AG10803 (cell line): Measurements from ENCODE around the gene SHISAL1.

Source experiments
- DNase-seq: peaks from one replicate; pipeline ENCODE4 v3.0.0; 2010; ENCODE audit warnings: low read depth
- H3K4me3 ChIP-seq: 2 replicates; pipeline ENCODE4 v1.5.1; 2011; ENCODE audit warnings: mild to moderate bottlenecking, low read length, control low read depth
- TF ChIP-seq, protein P1 (sequence below): conservative IDR thresholded peaks from 2 replicates; pipeline ENCODE4 v1.5.1; 2011; ENCODE audit warnings: mild to moderate bottlenecking, low read length, control low read depth, inconsistent platforms

Gene SHISAL1

DNA sequence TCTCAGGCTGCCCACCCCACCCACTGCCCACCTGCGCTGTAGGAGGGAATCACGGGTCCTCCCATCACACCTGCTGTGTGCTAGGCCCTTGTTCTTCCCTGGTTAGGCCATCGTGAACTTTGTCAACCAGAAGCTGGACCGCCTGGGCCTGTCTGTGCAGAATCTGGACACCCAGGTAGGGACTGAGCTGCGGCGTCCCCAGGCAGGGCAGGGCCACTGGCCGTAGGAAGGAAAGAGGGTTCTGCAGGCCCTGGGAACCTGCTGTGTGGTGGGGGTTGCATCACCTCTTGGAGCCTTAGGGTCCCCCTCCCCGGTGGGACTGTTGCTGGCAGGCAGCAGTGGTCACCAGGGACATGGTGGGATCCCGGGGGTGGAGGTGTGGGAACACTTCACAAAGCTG is 116.5 kb downstream of the SHISAL1 start:
- no peak for DNase-seq
- TF ChIP-seq, protein P1, sequence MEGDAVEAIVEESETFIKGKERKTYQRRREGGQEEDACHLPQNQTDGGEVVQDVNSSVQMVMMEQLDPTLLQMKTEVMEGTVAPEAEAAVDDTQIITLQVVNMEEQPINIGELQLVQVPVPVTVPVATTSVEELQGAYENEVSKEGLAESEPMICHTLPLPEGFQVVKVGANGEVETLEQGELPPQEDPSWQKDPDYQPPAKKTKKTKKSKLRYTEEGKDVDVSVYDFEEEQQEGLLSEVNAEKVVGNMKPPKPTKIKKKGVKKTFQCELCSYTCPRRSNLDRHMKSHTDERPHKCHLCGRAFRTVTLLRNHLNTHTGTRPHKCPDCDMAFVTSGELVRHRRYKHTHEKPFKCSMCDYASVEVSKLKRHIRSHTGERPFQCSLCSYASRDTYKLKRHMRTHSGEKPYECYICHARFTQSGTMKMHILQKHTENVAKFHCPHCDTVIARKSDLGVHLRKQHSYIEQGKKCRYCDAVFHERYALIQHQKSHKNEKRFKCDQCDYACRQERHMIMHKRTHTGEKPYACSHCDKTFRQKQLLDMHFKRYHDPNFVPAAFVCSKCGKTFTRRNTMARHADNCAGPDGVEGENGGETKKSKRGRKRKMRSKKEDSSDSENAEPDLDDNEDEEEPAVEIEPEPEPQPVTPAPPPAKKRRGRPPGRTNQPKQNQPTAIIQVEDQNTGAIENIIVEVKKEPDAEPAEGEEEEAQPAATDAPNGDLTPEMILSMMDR: no peak
- H3K4me3 ChIP-seq: no peak overlapping the region

DNA sequence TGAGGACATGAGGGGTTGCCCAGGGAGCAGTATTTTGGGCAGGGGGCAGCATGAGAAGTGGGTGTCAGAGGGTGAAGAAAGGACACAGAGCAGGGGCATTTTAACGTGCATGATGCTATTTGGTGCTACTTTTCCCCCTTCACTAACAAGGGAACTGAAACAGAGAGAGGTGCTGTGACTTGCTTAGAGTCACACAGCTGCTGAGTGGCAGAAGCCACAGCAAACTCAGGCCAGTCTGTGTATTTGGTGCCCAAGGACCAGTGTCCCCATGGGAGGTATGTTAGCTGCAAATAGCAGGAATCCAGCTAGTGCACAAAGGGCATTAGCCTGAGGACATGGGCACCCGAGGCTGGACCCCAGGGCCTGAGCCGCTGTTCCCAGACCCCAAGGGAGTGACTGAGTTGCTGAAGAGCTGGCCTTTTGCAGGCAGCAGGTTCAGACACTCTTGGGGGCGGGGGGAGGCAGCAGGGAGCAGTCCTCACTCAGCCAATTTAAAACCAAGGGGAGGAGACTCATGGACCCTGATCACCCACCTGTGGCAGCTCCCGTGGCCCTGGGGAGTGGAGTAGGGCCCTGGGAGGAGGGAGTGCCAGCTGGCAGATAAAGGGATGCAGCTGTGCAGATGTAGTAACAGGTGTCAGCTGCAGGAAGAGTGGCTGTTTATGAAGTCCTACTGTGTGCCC is 117.4 kb downstream of the SHISAL1 start:
- no peak overlapping the region for H3K4me3 ChIP-seq
- no peak for DNase-seq

DNA sequence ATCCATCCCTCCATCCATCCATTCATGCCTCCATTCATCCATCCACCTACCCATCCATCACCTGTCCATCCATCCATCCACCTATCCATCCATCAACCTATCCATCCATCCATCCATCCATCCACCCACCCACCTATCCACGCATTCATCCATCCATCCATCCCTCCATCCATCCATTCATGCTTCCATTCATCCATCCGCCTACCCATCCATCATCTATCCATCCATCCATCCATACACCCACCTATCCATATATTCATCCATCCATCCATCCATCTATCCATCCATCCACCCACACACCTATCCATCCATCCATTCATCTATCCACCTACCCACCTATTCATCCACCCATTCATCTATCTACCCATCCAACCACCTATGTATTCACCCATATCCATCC is 118.2 kb downstream of the SHISAL1 start:
- DNase-seq: no peak
- H3K4me3 ChIP-seq: no peak overlapping the region
- TF ChIP-seq, protein P1: no peak

More for the DNA sequence above, 117.4 kb downstream of the SHISAL1 start:
- TF ChIP-seq, protein P1: no peak
